RWPE2 (cell line): Measurements from ENCODE around the gene TRIM33.
A peak's percentile ranks its signal among the peaks of the same experiment; 100 is the strongest.

Experiments used
- ATAC-seq: fragments of 200-7000 bp; cut with Tn5 transposase; 3 replicates; pipeline ENCODE4 v1.9.1; 2021; ENCODE audit warnings: low read depth
- DNase-seq: peaks from one replicate; pipeline ENCODE4 v3.0.0-alpha.2; 2020; ENCODE audit warnings: low spot score
- H3K27ac ChIP-seq: fragments of 450-650 bp; 2 replicates; pipeline ENCODE4 v1.5.1; 2017; ENCODE audit warnings: mild to moderate bottlenecking; ENCODE audit not compliant: poor library complexity, severe bottlenecking
- H3K27me3 ChIP-seq: fragments of 250-450 bp; sonication (Bioruptor Pico); 2 replicates; pipeline ENCODE4 v1.5.1; 2021; ENCODE audit warnings: mild to moderate bottlenecking, moderate library complexity; ENCODE audit not compliant: insufficient read depth, poor library complexity, severe bottlenecking
- H3K36me3 ChIP-seq: fragments of 250-450 bp; sonication (Bioruptor Pico); 2 replicates; pipeline ENCODE4 v1.5.1; 2020; ENCODE audit warnings: low read depth, mild to moderate bottlenecking, moderate library complexity
- H3K4me1 ChIP-seq: fragments of 250-450 bp; sonication (Bioruptor Pico); 2 replicates; pipeline ENCODE4 v1.5.1; 2021; ENCODE audit warnings: mild to moderate bottlenecking, moderate library complexity; ENCODE audit not compliant: insufficient read depth, poor library complexity, severe bottlenecking
- H3K4me3 ChIP-seq: fragments of 250-450 bp; sonication (Bioruptor Pico); 2 replicates; pipeline ENCODE4 v1.5.1; 2021; ENCODE audit warnings: mild to moderate bottlenecking, moderate library complexity; ENCODE audit not compliant: severe bottlenecking
- H3K9me3 ChIP-seq: fragments of 250-450 bp; sonication (Bioruptor Pico); 2 replicates; pipeline ENCODE4 v1.5.1; 2021; ENCODE audit warnings: mild to moderate bottlenecking, moderate library complexity; ENCODE audit not compliant: severe bottlenecking
- CTCF ChIP-seq: fragments of 450-650 bp; IDR thresholded peaks from one replicate; pipeline ENCODE4 v1.5.1; 2017; ENCODE audit warnings: mild to moderate bottlenecking, moderate library complexity; ENCODE audit not compliant: poor library complexity, severe bottlenecking

The TRIM33 gene

GRCh38 chr1:114347431-114348209 lies 163.4 kb downstream of the TRIM33 start:
- H3K36me3 ChIP-seq = no peaks in the 10 kb centered on the region
- no peaks in the 10 kb centered on the region for H3K4me1 ChIP-seq
- H3K27me3 ChIP-seq = no peaks in the 10 kb centered on the region
- ATAC-seq (no peak), DNase-seq (no peak)
- H3K9me3 ChIP-seq = no peaks in the 10 kb centered on the region
- no peak overlapping the region for H3K27ac ChIP-seq
- H3K4me3 ChIP-seq = no peak overlapping the region
- TF ChIP-seq CTCF = no peak

GRCh38 chr1:114346480-114347029 lies 164.4 kb downstream of the TRIM33 start:
- ATAC-seq (peak; percentile 98), DNase-seq (peak; percentile 89)
- H3K27me3 ChIP-seq = no peaks in the 10 kb centered on the region
- no peaks in the 10 kb centered on the region for H3K4me1 ChIP-seq
- no peaks in the 10 kb centered on the region for H3K9me3 ChIP-seq
- TF ChIP-seq CTCF = peak; percentile 100
- H3K4me3 ChIP-seq = peak overlapping the region; percentile 32
- H3K36me3 ChIP-seq = no peaks in the 10 kb centered on the region
- no peak overlapping the region for H3K27ac ChIP-seq

- peak; percentile 73 for ATAC-seq
- H3K27me3 ChIP-seq = no peaks in the 10 kb centered on the region
- no peak for DNase-seq
- H3K9me3 ChIP-seq = no peaks in the 10 kb centered on the region
- H3K4me1 ChIP-seq = no peaks in the 10 kb centered on the region
- H3K4me3 ChIP-seq = peak overlapping the region; percentile 32
- TF ChIP-seq CTCF = no peak
- no peaks in the 10 kb centered on the region for H3K36me3 ChIP-seq
- no peak overlapping the region for H3K27ac ChIP-seq
Observed at GRCh38 chr1:114345930-114346479, 165.0 kb downstream of the TRIM33 start.

GRCh38 chr1:114344656-114345055 lies 166.3 kb downstream of the TRIM33 start:
- no peaks in the 10 kb centered on the region for H3K27me3 ChIP-seq
- no peak overlapping the region for H3K4me3 ChIP-seq
- no peak for DNase-seq
- H3K27ac ChIP-seq = no peak overlapping the region
- H3K9me3 ChIP-seq = no peaks in the 10 kb centered on the region
- H3K36me3 ChIP-seq = no peaks in the 10 kb centered on the region
- no peak for ATAC-seq
- TF ChIP-seq CTCF = no peak
- no peaks in the 10 kb centered on the region for H3K4me1 ChIP-seq
